ENCODE results near the gene TSHZ2.

The TSHZ2 gene

DNA sequence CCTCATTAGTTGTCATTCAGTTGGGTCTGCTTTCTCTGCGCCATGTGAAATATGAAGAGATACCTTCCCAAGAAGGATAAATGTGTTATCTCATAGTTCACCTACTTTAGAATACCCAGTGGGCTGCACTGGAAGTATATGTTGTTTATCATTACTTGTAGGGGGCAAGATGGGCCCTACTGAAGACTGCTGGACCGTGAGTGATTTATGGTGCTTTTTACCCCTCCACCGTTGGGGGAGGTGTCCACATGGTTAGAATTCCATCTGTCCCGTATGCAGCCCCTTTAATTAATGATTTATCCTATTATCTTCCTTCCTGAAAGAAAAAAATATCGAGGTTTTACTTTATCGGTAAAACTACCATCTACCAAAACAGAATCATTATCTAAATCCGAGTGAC, 97.0 kb downstream of the TSHZ2 start:
- no peak for DNase-seq (ENCODE audit: low spot score)

- no peak for DNase-seq (ENCODE audit: low spot score)
Observed at GRCh38 chr20:53070224-53070623, 98.1 kb downstream of the TSHZ2 start.

DNA sequence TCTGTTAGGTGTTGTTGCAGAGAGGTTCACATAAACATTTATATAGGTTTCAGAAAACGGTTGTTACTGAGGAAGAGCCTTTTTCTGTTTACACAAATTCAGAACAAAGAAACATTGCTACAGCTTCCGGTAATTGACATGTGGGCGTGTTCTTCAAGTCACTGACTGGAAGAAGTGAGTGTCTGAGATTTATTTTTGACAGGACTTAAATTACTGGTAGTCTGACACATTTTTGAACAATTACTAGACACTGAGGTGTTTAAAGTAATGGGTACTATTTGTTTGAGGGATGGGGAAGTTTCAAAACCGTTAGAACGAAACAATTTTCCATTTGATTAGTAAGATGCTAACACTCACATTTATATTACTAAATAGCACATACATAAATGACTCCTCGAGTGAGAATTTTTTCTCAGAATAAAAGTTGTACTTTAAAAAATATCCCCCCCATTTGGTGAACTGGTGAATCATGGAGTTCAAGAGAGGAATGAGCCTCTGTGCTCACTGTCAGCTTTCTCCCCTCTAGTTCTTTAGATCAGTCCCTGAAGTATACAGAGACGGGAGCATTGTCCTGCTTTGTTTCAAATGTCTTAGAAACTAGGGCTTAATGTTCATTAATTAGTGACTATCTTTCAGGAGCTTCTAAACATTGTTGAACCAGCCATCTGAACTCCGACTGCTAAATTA, 98.7 kb downstream of the TSHZ2 start:
- no peak for DNase-seq (ENCODE audit: low spot score)

DNA sequence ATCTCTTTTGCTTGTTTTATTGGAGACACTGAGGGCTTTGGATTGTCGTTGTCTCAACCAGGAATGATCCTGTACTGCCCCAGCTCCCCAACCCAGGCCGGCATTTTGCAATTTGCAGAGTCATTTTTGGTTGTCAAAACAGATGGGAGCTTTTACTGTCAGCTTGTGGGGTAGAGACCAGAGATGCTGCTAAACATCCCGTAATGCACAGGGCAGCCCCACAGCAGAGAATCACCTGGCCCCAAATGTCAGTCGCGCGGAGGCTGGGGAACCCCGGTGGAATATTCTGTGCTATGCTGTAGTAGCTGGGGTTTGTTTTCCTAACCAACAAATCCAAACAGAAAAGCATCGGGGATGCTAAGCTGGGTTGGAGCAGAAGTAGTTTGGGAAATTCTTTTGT, 99.7 kb downstream of the TSHZ2 start:
- DNase-seq (ENCODE audit: low spot score) = no peak

GRCh38 chr20:53072923-53073579, 100.9 kb downstream of the TSHZ2 start:
- no peak for DNase-seq (ENCODE audit: low spot score)

DNA sequence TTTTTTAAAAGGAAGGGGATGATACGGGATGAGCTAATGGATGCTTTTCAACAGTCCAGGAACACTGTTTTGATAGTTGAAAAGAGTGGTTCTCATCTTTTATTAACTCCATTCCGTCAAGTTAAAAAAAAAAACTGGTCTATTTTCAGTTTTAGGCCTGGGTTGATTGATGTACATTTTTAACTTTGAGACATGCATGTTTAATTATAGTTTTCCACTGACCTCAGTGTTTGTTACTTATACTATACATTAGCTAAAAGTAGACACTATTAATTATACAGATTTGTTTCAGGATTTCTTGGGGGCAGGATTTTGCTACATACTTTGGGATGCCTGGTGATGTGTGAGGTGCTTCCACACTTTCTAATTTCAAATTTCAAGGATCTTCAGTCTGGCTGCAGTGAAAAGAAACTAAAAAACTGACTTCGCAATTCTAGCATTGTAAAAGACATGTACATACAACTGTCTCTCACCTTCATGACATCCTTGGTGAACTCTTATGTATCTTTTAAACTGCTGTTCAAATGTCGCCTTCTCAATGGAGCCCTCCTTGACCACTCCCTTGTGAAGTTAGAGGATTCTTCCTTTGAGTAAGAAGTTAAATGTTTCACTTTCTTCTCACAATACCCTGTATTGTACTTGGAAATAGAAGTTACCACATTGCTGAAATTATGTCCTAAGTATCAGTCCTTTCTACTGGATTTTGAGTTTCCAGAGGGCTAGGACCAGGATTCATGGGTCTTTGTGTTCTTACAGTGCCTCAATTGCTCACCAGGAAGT, 101.7 kb downstream of the TSHZ2 start:
- no peak for DNase-seq (ENCODE audit: low spot score)

GRCh38 chr20:53074811-53075314, 102.7 kb downstream of the TSHZ2 start:
- DNase-seq (ENCODE audit: low spot score) = no peak

GRCh38 chr20:53076668-53077067, 104.5 kb downstream of the TSHZ2 start:
- no peak for DNase-seq (ENCODE audit: low spot score)

DNA sequence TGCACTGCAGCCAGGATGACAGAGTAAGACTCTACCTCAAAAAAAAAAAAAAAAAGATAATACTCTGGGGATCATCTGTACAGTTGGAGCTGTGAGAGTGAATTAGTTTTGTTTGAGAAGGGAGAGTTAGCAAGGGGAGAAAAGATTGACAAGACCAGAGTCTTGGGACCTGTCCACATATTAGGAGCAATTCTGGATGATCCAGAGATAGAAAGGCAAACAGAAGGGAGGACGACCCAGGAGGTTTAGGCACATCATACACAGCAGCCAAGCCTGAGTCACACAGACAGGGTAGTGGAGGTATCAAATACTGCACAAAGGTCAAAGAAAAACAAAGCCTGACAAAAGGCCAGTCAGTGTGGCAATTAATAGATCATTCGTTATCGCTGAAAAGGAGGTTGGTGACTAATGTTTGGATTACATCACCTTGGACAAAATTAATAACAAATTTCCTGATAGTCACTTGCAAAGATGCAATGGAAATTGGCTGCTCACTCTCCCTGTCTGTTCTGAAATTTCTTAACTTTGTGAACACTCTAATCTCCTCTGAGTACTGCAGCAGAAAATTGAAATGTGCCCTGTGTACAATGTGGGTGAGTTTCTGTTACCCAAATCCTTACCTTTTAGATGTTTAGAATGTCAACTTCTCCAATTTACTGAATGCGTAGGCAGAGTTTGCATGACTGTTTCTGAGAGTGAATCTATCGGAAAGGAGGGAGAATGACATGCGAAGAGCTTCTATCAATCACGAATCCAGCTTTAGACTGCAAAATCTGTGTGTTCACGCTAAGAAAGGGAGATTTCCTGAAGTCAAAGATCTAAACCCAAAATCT, 105.4 kb downstream of the TSHZ2 start:
- no peak for DNase-seq (ENCODE audit: low spot score)

DNA sequence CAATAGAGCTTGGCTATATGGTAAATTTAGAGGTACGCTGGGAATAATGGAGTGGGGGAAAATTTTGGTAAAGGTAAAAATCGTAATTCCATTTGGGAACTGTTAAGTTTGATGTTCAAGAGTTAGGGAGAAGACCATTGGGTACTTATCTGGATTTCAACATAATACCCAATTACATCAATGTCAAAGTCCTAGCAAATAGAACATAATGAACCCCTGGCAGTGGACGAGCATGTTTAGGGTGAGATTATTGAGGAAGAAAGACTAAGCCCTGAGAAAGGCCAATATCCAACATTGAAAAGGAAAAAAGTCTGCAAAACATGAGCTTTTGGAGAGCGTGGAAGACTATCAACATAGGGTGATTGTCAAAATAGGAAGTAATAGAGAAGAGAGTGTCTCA, 106.6 kb downstream of the TSHZ2 start:
- no peak for DNase-seq (ENCODE audit: low spot score)

GRCh38 chr20:53079261-53079691, 107.1 kb downstream of the TSHZ2 start:
- no peak for DNase-seq (ENCODE audit: low spot score)

DNA sequence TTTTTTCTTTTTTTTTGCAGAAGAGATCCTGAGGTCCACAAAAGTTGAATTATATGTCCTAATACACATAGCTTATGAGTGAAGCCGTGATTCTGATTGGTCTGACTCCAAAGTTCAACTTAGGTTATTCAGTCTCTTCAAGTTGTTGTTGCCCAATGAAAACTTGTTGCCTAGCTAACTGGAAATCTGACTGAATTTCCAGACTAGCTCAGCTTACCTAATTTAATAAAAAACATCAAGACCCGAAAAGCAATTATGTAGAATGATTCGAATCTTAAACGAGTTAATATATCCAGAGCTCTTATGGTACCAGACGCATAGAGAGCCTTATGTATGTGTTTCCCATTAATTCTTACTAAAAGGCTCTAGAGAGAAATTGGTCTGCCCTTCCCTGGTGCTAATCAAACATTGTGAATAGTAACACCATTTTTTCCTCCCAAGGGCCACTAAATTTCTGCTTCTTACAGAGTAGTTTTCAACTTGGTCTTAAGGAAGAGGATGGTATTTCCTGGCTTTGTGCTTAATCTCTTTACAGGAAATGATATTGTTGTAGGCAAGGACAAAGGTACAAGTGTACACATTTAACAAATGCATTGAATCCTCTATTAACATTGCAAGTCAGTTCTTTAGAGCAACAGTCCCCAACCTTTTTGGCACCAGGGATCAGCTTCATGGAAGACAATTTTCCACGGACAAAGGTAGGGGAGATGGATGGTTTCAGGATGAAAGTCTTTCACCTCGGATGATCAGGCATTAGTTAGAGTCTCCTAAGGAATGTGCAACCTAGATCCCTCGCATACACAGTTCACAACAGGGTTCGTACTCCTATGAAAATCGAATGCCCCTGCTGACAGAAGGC, 107.9 kb downstream of the TSHZ2 start:
- no peak for DNase-seq (ENCODE audit: low spot score)

- no peak for DNase-seq (ENCODE audit: low spot score)
Observed at GRCh38 chr20:53080687-53080962, 108.5 kb downstream of the TSHZ2 start.

DNA sequence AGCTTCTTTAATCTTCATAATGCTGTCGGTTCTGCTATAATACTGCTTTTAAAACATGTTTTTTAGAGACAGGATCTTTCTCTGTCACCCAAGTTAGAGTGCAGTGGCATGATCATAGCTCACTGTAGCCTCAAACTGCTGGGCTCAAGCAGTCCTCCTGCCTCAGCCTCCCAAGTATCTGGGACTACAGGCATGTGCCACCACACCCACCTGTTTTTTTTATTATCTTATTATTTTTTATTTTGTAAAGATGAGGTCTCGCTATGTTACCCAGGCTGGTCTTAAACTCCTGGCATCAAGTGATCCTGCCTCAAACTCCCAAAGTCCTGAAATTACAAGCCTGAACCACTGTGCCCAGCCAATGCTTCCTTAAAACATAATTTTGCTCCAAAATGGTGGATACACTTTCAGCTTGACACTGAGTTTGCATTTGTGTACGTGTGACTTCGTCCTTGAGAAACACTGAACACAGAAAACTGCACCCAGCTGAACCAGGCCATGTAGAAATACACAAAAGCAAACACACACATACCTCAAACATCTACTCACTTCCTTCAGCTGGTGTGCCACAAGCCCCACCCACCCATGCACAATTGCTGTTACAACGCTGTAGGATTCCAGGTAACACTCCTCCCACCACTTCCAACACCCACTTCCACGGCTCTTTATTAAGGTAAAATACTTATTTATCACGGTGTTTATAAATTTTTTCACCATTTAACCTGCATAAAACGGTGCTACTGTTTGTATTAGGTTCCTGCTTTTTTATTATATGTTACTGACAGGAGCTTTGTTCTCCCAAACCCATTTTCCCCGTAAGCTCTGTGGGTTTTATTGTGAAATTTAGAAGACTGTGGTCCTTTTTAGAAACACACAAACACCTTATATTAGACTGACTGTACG, 109.1 kb downstream of the TSHZ2 start:
- no peak for DNase-seq (ENCODE audit: low spot score)

- no peak for DNase-seq (ENCODE audit: low spot score)
Observed at GRCh38 chr20:53081916-53082863, 110.0 kb downstream of the TSHZ2 start.

- no peak for DNase-seq (ENCODE audit: low spot score)
Observed at GRCh38 chr20:53083411-53083810, 111.3 kb downstream of the TSHZ2 start.

- no peak for DNase-seq (ENCODE audit: low spot score)
Observed at GRCh38 chr20:53084408-53084997, 112.3 kb downstream of the TSHZ2 start.

DNA sequence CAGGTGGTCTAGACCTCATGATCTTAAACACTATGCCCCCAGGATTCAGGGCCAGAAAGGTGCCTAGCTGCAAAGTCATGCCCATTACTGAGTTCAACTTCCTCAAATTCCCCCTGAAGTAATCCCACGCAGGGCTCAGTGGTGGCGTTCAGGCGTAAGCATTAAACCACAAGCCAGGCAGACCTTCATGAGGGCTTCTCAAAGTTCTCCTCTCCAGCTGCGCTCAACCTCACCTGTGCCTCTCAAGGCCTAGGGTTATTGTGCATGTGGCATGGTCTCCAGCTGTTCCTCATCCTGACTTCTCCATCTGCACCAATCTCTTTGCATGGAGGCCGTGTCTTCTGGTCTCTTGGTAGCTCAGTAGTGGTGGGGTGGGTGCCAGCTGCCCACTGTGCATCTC, 113.6 kb downstream of the TSHZ2 start:
- DNase-seq (ENCODE audit: low spot score) = no peak
